HT-29 (cell line): Measurements from ENCODE around the gene EEFSEC. TPM values are rescaled to one million over a fixed set of nuclear protein-coding genes. Genes with fewer than 3 reads are reported as not detected.
A peak's percentile ranks its signal among the peaks of the same experiment; 100 is the strongest.

Experiments
- DNase-seq: peaks from one replicate; pipeline ENCODE4 v3.0.0-alpha.2; 2015; ENCODE audit warnings: low spot score
- total RNA-seq: library from RNA; depleted of rRNA; stranded (reverse); fragments of >200 nt; shearing (Covaris generic); gene quantifications from 2 replicates; pipeline ENCODE4 v1.2.3, GENCODE V29; 2014

The EEFSEC gene
- total RNA-seq, 1 experiment from 2014 or later, result 22.0 TPM

GRCh38 chr3:128390867-128391266 is 237.6 kb downstream of the EEFSEC start:
- no peak for DNase-seq

DNA sequence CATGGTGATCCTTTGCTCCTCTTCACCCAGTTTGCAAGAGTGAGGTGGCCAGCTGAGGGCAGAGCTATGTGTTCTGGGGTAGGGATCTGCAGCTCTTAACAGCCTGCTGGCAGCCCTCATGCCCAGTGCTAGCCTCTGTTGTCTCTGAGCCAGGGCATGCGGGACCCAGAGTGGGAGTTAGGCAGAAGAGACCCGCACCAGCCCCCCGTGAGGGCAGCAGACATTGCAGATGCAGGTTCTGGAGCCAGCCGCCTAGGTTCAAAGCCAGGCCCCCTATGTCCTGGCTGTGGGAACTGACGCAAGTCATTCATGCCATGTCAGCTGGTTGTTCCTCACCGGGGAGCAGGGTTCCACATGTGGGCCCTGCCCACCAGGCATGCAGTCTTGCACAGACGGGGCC is 238.7 kb downstream of the EEFSEC start:
- DNase-seq, result no peak

- DNase-seq, result no peak
Observed at GRCh38 chr3:128392818-128393544, 239.7 kb downstream of the EEFSEC start.

DNA sequence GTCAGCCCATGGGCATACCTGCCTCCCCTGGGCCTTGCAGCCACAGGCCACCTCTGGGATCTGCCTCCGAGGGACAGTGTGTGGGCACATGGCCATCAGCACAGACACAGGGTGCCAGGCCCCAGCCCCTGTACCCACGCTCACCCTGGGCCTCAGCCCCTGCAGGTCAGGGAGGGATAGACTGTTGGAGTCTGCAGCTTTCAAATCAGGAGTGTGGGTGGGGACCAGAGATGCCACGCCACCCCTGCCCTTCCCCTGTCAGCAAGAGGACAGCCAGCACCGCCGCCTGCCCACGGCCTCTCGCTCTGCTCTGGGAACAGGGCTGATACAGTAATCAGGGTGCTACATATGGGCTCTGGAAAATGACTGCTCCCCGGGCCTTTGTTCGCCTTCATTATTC is 240.8 kb downstream of the EEFSEC start:
- DNase-seq, result no peak

DNA sequence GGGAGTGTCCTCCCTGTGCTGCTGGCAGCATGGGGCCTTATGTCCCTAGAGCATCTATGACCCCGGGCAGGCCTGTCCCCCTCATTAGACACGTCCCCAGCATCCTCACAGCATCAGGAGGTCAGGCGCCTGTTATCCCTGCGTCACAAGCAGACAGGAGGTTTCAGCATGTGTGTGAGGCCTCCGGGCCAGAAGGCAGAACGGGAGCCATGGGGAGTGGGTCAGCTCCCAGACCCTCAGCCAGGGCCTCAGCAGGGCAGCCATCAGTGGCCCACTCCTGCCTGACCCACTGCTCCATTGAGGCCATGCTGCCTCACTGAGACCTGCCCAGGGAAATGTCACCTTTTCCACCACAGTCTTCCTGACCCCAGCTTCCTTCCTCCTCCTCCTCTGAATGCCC is 241.8 kb downstream of the EEFSEC start:
- DNase-seq, result no peak

GRCh38 chr3:128395500-128396162 is 242.3 kb downstream of the EEFSEC start:
- no peak for DNase-seq

GRCh38 chr3:128397484-128397883 is 244.2 kb downstream of the EEFSEC start:
- no peak for DNase-seq

- no peak for DNase-seq
Observed at GRCh38 chr3:128398586-128398985, 245.3 kb downstream of the EEFSEC start.

DNA sequence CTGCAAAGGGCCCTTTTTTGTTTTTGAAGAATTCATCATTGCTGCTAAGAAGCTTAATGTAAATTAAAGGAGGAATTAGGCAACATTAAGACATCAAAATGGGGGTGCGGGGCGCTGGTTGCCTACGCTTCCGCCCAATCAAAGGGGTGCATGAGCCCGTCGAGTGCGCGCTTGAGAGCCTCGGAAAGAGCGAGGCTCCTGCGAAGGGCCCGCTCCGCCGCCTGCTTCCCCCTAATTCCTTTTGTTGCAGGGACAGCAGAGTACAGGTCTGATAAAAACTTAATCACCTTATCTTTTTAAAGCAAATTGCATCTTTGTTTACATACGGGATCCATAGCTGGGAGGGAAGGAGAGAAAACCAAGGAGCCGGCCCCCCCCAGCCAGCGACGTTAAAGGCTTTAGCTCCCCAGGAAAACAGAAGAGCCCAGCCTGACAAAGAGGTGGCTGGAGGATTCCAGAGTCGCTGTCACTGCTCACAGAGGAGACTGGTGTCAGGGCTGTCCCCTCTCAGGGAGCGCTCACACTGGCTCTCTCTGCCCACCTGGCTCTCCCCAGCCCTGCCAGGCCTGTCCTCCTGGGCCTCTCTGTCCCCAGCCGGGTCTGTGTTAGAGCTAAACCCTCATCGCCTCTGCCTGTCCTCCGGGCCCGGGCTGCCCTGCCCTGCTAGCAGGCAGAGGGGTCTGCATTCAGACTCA is 246.1 kb downstream of the EEFSEC start:
- DNase-seq, result no peak

DNA sequence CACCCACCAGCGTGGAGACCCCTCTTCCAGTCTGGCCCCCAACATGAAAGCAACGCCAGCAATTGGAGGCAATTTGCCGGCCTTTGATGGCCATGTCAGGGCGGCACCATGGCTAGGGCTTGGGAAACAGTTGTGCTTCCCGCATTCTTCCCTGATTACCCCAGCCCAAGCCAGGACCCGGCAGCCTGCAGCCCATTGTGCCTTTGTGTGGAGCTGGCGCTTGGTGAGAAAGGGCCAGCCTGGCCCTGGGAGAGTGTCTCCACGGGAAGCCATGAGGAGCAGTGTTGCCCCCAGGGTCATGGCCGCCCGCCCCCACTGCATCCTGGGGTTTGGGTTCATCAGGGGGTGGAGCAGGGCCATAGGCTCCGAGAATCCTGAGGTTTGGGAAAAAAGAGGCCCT is 247.4 kb downstream of the EEFSEC start:
- no peak for DNase-seq

DNA sequence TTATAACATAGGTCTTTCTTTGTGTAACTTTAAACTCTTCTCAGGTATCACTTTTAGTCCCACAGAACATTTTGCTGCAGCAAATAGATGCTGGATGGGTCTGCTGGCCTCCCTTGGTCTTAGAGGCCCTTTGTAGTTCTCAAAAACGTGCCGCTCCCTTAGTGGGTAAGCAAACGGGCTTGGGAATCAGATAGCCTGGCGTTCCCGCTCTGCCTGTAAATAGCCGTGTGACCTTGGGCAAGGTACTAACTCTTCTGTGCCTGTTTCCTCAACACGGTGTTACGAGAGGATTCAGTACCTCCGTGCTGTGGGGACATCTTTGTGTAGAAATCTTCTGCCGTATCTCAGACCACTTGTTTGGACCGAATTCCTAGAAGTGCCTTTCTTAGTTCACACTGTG is 249.0 kb downstream of the EEFSEC start:
- DNase-seq, result no peak

DNA sequence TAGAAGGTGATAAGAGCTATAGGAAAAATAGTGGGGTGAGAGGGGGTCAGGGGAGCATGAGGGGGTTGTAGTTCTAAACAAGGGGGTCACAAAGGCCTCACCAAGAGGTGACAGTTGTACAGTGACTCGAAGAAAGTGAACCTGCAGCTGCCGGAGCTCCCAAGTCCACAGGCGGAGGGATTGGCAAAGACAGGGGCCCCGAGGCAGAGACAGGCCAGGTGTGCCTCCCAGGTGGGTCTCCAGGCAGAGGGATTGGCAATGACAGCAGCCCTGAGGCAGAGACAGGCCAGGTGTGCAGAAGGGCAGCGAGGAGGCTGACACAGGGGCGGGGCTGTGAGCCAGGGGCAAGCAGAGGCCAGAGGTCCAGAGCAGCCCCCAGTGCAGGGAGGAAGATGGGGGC is 249.7 kb downstream of the EEFSEC start:
- DNase-seq, result no peak

- DNase-seq, result peak; percentile 58
Observed at GRCh38 chr3:128404276-128405068, 251.2 kb downstream of the EEFSEC start.

- DNase-seq, result no peak
Observed at GRCh38 chr3:128405554-128406277, 252.4 kb downstream of the EEFSEC start.

- DNase-seq, result no peak
Observed at GRCh38 chr3:128407247-128407646, 254.0 kb downstream of the EEFSEC start.

DNA sequence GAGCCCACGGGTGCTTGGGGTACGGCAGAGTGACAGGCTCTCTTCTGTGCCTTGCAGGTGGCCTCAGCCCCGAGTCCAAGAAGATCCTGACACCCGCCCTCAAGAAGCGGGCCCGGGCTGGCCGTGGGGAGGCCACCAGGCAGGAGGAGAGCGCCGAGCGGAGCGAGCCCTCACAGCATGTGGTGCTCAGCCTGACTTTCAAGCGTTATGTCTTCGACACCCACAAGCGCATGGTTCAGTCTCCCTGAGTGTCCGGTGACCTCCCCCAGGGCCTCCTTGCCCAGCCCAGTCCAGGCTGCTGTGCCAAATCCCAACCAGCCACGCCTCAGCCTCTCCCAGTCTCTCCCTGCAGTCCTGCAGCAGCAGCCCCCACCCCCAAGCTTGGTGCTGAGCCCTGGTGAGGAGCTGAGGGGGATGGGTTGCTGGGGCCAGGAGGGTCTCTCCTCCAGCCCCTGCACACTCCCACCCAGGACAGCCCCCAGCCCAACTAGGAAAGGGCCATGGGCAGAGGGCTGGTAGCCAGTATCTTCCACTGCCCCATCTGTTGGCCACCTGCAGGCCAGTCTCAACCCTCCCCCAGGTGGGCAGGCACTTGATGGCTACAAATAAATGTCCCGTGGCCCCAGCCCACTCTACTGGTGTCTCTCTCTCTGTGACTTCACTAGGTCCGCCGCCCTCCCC is 254.9 kb downstream of the EEFSEC start:
- DNase-seq, result no peak

- DNase-seq, result peak; percentile 26
Observed at GRCh38 chr3:128408693-128409623, 255.7 kb downstream of the EEFSEC start.

DNA sequence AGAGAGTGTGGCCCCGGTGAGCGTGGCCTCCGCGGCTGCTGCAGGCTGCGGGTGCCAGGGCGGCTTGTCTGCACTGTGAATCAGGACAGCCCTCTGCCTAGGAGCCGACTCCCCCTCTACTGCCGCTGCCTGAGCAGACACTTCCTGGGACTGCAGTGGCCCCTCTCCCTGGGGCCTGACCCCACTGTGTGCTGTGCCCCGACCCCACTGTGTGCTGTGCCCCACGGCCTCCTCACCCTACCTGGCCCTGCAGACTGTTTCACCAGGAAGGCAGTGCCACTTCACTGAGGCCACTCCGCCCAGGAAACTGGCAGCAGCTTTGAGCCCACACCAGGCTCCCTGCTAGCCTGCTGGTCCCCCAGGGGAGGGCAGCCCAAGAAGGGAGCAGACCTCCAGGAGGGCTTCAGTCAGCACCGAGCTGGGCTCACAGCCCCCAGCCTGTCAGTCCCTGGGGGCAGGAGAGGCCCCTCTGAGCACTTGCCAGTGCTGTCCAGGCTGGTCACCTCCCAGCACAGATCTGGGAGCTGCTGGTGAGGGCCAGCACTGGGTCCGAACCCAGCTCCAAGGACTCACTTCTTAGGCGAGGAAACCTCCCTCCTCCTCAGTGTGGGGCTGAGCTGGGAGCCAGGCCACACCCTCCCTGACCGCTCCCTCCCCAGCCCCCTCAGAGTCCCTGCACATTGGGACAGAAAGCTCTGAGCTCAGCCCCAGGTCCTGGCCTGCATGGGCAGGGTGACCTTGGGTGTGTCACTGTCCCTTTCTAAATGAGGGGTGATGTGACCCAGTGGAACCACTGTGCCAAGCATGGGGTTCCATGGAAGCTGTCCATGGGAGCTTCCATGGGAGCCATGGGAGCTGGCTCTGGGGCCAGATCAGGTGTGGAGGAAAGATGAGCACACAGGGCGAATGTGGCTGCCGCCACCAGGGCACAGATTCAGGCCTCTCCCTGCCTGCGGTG is 256.6 kb downstream of the EEFSEC start:
- DNase-seq, result no peak
